Embryonic facial prominence (tissue), 1 donor: ENCODE measurements around the gene MAGI2.

ENCODE experiments used
- DNase-seq: peaks from one replicate; pipeline ENCODE4 v3.0.0-alpha.2; 2016; ENCODE audit errors: extremely low spot score

MAGI2 gene

DNA sequence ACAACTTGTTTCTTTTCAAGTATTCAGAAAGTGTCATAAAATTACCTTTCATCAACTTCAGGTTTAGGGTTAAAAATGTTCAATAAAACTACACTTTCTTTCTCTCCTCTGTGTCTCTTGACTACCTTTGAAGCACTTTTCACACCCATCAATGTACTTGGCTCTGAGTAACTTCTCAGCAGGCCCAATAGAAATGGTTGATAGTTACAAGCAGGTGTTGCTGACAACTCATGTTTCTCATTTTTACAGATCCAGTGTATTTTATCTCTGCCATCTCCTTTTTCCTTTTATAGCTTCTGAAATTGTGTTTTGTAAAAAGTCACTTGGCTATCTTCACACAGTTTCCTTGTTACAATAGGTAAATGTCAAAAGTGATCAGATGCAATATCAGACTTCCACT, 1306.9 kb downstream of the MAGI2 start:
- no peak for DNase-seq

DNA sequence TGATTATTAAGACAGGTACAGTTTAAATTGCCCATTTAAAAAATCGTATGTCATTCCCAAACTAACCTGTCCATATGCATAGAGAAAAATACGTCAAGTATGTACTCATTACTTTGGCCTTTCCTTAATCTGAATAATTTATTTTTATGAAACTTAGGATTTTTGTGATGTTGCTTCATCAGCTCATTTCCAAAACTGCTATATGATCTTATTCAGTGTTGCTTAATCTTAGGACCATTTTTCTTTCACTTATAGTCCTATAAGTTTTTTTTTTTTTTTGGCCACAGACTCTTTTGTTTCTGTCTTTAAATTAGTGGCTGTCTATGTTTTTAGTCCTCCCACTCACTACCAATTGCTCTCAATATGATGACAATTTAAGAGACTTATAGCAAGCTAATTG, 1309.8 kb downstream of the MAGI2 start:
- DNase-seq = no peak

DNA sequence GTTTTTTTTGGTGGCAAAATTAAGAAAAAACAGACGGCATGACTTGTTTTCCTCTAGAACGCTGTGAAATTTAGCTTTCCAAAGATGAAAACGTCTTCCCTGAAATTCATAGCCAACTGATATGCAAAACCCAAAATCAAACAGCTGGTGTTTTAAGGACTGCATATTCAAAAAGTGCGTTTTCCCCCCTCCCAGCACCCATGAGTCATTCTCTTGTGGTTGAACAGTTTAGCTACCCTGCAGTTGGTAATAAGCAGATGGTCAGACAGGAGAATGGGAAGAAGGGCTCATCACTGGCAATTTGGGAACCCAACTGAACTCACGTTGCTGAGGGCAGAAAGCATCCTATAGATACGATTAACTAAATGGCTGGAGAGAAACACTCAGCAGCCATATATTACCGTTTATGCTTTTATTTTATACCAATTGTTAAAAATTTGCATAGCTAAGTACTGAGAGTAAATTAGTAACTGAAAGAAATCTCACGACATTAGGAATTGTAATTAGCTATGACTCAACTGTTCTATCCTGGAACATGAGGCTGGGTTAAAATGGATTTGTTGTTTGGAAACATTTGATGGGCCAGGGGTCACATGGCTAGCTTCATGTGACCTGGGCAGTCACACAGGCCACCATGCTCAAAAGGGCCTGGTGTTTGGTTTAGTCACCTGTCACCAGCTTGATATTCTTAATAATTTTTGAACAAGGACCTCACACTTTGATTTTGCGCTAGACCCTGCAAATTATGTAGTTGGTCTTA, 1311.8 kb downstream of the MAGI2 start:
- no peak for DNase-seq

DNA sequence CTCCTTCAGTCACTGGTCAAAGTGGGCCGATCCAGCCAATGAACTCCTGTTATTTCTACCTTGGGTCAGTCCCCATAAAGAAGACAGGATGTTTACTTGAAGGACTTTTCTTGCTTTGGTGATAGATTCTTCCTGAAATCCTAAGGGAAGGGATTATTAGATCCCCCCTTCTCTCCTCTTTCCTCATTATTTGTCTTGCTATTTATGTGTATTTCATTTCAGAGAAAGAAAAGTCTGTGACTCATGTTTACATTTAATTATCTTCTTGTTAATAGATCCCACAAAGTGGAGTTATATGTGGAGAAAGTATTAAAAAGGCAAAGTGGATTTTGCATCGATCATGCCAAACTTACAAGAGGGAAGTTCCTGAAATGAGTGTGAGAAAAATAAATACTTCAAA, 1313.4 kb downstream of the MAGI2 start:
- no peak for DNase-seq

DNA sequence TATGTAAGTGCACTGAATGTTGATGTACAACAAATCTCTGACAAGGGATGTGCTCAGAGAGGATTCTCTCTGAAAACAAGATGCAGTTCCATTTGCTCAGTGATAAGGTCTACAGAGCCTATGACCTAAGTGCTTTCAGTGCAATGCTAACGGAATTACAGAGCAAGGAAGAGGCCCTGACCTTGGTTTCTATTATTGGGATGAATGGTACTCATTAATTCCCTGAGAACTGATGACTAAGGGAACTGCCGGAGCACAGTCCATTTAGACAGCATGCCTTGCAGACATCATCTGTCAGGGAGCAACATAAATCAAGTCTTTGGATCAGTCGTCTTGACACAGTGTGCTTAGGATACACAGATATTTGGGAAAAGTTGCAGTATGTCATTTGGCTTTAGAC, 1314.1 kb downstream of the MAGI2 start:
- DNase-seq = no peak

DNA sequence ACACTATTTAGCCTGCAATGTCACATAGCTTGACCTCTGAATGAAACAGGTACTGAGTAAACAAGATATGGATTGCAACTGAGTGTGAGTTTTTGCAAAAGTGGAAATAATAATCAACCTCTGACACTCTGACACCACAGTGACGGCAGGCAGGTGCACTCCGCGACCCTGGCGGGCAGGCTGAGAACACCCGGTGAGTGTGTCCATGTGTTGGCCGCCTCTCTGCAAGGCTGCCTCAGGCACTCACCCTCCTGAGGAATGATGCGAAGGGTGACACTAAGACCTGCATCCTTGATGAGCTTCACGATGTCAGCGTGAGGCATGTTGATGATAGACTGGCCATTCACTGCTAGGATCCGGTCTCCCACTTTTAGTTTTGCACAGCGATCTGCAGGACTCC, 1318.7 kb downstream of the MAGI2 start:
- DNase-seq = no peak

DNA sequence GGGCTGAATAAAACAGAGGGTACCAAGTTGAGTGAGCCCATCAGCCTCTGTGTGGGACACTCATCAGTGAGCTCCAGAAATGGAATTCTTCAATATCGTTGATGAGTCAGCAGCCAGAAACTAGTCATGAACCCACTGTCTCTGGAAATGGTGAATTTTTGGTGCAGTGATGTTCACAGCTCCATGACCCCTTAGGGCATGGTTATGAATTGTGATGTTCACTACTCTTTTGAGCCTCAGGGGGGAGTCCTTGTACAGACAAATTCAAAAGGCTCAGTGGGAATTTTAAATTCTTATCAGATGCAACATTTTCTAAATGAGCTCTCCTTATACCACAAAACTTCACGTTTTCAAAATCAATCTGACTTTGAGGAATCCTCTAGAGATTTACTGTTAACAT, 1319.2 kb downstream of the MAGI2 start:
- DNase-seq = no peak

DNA sequence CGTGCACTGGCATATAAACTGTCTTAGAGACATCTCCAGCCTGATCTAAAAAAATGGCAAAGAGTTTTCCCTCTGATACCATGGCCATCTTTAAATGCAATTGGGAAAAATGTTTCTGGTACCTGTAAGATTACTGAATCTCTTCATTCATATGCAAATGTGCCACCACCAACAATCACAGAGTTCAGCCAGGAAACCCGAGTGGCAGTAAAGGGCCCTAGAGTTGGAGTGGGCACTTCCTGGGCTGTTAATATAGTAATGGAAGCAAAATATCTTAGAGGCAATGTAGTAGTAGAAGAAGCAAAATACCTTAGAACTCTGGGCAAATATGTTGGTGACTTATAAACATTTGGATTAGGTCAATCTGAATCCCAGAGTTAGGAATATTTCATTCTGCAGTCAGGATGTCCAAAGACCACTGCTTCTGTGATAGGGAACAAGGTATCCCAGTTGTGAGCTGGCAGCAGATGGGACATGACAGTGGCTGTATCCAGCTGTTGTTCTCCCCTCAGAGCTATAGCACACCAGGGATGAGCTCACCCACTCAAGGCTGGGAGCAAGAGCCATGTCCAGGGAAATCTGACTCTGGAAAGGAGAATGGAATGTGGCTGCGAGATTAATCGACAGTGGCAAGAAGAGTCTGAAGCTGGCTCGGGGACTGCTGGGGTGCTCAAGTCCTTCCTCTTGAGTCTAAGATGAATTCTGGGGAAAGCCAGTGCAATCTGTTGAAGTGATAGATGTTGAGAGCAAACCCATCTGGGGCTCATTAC, 1322.8 kb downstream of the MAGI2 start:
- no peak for DNase-seq

DNA sequence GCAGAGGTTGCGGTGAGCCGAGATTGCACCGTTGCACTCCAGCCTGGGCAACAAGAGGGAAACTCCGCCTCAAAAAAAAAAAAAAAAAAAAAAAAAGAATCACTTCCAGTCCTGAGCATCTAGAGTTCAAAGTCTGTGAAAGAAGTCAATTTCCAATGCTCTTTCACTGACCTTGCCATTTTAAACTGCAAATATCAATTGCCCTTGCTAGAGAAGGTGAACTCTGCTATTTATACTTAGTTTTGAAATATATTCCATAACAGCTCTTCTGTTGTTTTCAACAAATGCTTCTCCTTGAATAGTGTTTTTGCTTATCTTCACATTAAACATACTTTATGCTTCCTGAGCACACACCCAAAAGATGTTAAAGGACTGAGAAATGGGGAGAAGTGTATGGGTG, 1323.6 kb downstream of the MAGI2 start:
- no peak for DNase-seq

DNA sequence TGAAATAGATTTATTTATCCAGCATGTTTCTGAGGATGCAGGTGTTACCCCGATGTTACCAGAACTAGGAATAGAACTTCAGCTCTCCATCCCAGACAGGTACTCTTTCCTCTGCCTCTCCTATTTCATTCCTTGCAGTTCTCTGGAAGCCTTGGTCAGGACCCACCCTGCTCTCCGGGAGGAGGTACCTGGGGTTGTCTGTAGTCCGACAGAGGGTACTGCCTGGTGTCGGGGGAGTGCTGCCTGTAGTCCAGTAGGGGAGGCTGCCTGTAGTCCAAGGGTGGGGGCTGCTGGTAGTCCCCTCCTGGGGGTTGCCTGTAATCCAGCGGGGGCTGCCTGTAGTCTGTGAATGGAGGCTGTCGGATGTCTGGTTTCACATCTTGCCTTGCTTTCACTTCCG, 1326.5 kb downstream of the MAGI2 start:
- DNase-seq = no peak

DNA sequence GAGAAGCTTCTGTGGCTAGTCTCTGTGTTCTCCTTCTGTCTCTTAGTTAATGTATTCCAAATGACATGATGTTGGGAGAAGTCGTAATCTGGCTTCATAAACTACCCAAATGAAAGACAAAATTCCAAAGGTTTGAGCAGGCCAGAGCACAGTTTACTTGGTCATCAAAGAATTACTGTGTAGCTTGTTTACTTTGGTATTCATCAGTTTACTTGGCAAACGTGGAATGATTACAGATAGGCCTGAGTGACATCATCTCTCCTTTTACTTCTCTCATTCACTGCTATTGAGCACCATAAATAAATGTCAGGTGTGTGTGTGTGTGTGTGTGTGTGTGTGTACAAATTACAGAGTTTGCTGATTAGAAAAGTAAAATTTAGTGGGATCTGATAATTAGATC, 1327.6 kb downstream of the MAGI2 start:
- no peak for DNase-seq

DNA sequence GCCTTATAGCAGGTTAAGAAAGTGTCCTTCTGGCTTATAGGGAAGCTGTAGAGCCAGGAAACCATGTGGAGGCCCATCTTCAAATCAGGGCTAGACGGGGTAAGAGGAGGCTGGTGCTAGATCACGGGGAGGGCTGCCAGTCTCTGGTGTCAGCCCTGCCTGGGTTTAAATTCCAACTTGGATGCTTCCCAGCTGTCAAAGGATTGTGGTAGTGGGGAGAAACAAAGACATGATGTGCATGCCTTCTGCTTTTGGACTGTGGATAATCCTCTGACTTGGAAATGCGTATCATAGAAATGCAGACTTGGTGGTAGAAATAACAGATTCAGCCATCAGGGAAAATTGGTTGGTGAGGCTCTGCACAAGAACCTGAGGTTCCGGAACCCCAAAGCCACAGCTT, 1329.3 kb downstream of the MAGI2 start:
- DNase-seq = no peak

DNA sequence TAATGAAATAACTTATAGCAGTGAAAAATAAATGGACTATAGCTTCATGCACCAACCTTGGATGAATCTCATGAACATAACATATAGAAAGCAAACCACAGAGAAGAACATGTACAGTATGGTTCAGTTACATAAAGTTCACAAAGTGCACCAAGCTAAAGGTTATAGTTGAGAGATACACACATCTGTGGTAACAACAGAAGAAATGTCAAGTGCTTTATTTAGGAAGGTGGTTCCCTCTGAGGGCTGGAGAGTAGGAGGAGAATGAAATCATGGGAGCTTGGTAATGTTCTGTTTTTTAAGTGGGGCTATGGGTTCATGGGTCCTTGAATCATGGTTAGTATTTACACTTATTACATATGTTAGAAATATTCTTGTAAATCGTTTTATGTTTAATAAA, 1331.6 kb downstream of the MAGI2 start:
- no peak for DNase-seq

DNA sequence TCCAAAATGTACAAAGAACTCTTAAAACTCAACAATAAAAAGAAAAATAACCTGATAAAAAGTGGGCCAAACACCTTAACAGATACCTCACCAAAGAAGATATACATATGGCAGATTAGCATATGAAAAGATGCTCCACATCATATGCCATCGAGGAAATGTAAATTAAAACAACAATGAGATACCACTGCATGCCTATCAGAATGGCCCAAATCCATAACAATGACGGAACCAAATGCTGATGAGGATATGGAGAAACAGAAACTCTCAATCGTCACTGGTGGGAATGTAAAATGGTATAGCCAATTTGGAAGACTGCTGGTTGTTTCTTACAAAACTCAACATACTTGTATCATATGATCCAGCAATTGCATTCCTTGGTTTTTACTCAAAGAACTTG, 1335.0 kb downstream of the MAGI2 start:
- no peak for DNase-seq

DNA sequence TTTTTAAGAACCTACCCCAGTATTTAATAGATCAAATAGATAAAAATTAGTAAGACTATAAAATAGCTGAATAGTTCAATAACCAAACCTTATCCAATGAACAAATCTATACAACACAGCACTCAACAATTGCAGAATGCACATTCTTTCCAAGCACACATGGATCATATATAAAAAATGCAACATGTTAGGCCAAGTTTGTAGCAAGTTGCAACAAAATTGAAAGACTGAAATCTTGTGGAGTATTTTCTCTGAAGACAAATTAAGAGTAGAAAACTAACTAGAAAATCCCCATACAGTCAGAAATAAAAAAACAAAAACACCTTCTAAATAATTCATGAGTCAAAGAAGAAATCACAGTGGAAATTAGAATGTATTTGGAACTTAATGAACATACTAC, 1337.6 kb downstream of the MAGI2 start:
- no peak for DNase-seq

DNA sequence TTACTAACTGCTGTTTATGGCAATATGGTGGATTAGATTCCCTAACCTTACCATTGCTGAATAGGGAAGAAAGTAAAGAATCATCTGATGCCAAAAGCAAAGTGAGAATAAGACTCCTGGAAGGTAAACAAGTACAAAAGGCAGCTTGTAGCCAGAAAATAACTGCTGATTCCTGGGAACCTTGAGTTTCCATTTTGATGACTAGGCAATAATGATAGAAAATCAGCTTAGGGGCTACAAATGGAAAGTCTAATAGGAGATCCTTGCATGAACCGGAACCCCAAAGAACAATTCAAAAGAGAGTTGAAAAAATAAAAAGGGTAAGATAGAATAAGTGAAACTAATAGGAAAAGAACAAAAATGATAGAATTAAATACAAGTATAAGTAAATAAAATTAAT, 1338.5 kb downstream of the MAGI2 start:
- DNase-seq = no peak

DNA sequence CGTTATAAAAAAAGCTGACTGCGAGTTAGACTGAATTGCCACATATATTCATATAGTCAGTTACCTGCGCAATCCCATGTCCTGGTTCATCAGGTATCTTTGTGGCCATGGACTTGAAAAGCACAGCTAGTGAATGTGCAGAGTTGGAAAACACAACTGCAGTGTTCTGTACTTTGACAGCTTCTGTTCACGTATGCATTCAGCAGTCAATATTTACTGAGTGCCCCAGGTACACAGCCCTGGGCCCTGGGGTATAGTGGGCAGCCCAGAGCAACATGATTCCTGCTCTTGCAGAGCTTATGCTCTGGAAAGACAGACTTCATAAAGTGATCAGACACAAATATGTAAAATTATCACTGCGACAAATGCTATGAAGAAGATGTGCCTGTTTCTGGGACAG, 1341.0 kb downstream of the MAGI2 start:
- no peak for DNase-seq

DNA sequence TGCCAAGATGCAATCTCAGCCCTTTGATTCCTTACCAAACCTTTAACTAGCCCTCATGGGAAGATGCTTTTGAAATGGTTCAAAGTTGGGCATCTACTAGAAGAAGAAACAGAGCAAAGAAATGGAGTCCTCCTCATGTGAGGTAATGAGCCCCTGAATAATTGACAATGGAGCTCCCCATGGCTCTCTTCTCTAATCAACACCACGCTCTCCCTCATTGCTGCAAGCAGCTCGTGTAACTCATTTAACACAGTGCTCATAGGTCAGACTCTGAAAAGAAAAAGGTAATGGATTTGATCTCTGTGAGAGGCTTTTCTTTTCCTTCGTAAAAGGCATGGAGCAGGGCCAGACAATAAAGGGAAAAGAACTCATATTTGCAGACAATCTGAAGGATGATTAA, 1342.1 kb downstream of the MAGI2 start:
- DNase-seq = no peak

DNA sequence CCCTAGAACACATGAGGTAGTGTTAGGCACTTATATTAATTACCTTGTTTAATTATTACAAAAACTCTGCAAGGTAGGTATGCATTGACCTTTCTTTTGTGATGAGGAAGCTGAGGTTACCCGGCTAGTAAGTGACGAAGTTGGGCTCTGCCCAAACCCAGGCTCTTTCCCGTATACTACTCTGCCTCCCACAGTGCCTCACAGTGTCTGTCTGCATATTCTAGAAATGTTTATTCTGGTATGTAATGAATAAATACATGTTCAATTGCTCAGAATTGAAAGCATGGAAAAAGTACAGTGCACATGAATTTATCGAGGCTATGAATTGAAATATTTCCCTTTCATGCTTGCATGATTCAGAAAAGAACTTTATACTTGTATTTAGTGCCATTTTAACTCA, 1350.0 kb downstream of the MAGI2 start:
- DNase-seq = no peak

DNA sequence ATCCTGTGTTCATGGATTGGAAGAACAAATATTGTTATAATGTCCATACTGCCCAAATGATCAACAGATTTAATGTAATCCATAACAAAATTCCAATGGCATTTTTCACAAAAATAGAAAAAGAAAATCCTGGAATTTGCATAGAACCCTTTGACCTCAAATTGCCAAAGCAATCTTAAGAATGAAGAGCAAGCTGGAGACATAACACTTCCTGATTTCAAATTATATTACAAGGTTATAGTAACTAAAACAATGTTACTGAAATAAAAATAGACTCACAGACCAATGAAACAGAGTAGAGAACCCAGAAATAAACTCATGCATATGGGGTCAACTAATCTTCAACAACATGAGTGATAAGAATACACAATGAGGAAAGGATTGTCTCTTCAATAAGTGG, 1352.4 kb downstream of the MAGI2 start:
- DNase-seq = no peak

DNA sequence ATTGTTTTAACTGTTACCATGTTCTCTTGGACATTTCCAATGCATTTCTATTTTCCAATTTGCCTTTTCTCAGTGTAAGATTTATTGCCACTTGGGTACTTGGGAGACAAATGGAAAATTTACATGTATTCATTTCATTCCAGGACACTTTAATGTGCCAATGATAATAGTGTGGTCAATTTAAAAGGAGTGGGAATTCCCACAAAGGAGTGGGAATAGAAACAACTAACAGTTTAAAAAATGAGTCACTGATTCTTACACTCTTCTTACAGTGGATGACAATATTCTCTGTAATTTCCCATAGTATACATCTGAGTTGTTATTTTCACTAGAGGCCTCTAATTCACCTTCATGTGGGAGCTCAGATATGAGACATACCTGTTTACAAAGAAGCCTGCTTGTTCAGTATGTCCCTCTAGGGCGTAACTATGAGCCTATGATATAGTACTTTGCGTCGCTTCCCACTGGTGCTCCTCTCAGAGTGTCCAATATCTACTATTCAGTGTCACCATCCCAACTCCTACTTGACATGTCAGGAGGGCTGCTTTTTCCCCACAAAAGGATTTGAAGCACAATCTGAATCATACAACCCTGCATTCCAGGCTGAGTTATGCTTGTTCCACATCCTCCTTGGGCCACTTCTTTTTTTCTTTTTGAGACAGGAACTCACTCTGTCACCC, 1353.6 kb downstream of the MAGI2 start:
- no peak for DNase-seq

DNA sequence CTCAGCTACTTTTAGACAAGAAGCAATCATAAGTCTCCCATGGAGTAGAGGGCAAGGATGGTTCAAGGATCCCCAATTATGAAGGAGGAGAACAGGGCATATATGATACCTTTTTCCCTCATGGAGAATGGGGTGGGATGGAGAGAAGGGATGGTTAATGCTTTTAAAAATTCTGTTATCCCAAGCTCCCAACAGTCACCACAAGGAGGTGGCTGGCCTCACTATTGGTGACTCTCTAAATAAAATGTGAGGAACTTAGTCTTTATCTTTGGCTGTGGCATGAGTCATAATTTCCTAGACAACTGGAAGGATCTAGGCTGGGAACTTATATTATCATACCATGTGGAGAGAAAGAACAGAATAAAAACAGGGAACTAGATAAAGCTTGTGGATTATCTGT, 1357.9 kb downstream of the MAGI2 start:
- no peak for DNase-seq

DNA sequence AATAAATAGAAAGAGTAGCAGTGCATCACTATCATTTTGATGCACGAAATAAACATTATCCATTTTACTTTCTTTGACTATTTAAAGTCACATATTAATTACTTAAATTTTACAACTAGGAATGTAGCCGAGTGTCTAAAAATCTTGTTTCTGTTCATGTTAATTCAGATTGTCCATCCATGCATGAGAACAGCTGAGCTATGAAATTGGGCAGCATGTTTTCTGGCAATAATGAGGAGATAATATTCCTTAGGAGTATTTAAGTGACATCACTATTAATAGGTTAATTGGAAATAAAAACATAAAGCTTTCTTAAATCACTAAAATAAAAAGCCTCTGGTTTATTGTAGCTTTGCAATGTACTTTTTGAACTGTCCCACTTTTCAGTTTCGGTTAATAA, 1361.1 kb downstream of the MAGI2 start:
- no peak for DNase-seq
